ENCODE measurements around the gene RIMKLA. TPM values are rescaled to one million over a fixed set of nuclear protein-coding genes. Genes with fewer than 3 reads are reported as not detected.

RIMKLA gene
- total RNA-seq, 1 experiment from 2014 or later, result 8.3 TPM

- Mint-ChIP-seq H3K27ac (no peak overlapping the region), H3K4me1 (peaks cover 16% of the 10 kb centered on the region), H3K27me3 (ENCODE audit: low read depth) (peaks cover 21% of the 10 kb centered on the region), H3K4me3 (no peak overlapping the region), H3K36me3 (no peaks in the 10 kb centered on the region), H3K9me3 (no peaks in the 10 kb centered on the region)
- TF ChIP-seq FOXJ3 (CRISPR knock-in tag; IDR thresholded peaks at IDR 0.05; ENCODE audit: borderline replicate concordance), result no peak
- no peak for TF ChIP-seq E2F5 (CRISPR knock-in tag; IDR thresholded peaks at IDR 0.05)
- no peak for TF ChIP-seq ZBTB43 (CRISPR knock-in tag; IDR thresholded peaks at IDR 0.05)
- no peak for TF ChIP-seq EMX1 (CRISPR knock-in tag; IDR thresholded peaks at IDR 0.05)
- no peak for TF ChIP-seq HMGA2 (CRISPR knock-in tag; IDR thresholded peaks at IDR 0.05)
- no peak for TF ChIP-seq USF2 (CRISPR knock-in tag; IDR thresholded peaks at IDR 0.05)
- no peak for TF ChIP-seq TEAD4 (CRISPR knock-in tag; IDR thresholded peaks at IDR 0.05)
- no peak for TF ChIP-seq ZNF416 (CRISPR knock-in tag; IDR thresholded peaks at IDR 0.05)
- no peak for TF ChIP-seq ARID4B (CRISPR knock-in tag; IDR thresholded peaks at IDR 0.05; ENCODE audit: borderline replicate concordance)
- TF ChIP-seq ZNF425 (CRISPR knock-in tag; conservative IDR thresholded peaks at IDR 0.05), result no peak
- no peak for TF ChIP-seq KAT7 (CRISPR knock-in tag; IDR thresholded peaks at IDR 0.05; ENCODE audit: borderline replicate concordance)
- TF ChIP-seq PRDM15 (CRISPR knock-in tag; IDR thresholded peaks at IDR 0.05), result no peak
- no peak for TF ChIP-seq SP1 (CRISPR knock-in tag; conservative IDR thresholded peaks at IDR 0.05)
- TF ChIP-seq ZNF138 (CRISPR knock-in tag; conservative IDR thresholded peaks at IDR 0.05), result no peak
- no peak for TF ChIP-seq ZMAT4 (CRISPR knock-in tag; IDR thresholded peaks at IDR 0.05)
- TF ChIP-seq HMGXB4 (CRISPR knock-in tag; IDR thresholded peaks at IDR 0.05), result no peak
- POLR2A ChIA-PET, result no interaction called here
- DNase-seq (ENCODE audit: low spot score) (no peak), ATAC-seq (no peak)
- CTCF ChIA-PET, result no interaction called here
Observed at GRCh38 chr1:42466030-42466429, 85.4 kb downstream of the RIMKLA start.

Data from WTC11 (cell line).